ENCODE data around the gene NANOS2.

Gene NANOS2

GRCh38 chr19:45895519-45895972 is 19.0 kb downstream of the NANOS2 start:
- no peak for DNase-seq (ENCODE audit: low read depth)

- no peak for DNase-seq (ENCODE audit: low read depth)
These were observed 23.7 kb downstream of the NANOS2 start for GRCh38 chr19:45890877-45891276.

GRCh38 chr19:45889210-45889885 is 25.2 kb downstream of the NANOS2 start:
- no peak for DNase-seq (ENCODE audit: low read depth)

GRCh38 chr19:45887200-45887710 is 27.3 kb downstream of the NANOS2 start:
- DNase-seq (ENCODE audit: low read depth) = no peak

GRCh38 chr19:45886427-45887199 is 28.0 kb downstream of the NANOS2 start:
- peak; percentile 73 for DNase-seq (ENCODE audit: low read depth)

- DNase-seq (ENCODE audit: low read depth) = peak; percentile 70
These were observed 28.8 kb downstream of the NANOS2 start, which contains the start of gene IRF2BP1 for GRCh38 chr19:45885556-45886426. IRF2BP1 (minus strand) TSS chr19:45886141; CDS start chr19:45885774, 367 bp downstream.

GRCh38 chr19:45884682-45885555 is 29.7 kb downstream of the NANOS2 start:
- no peak for DNase-seq (ENCODE audit: low read depth)

GRCh38 chr19:45883881-45884681 is 30.5 kb downstream of the NANOS2 start:
- no peak for DNase-seq (ENCODE audit: low read depth)

GRCh38 chr19:45883586-45883880 is 31.0 kb downstream of the NANOS2 start:
- DNase-seq (ENCODE audit: low read depth) = no peak

GRCh38 chr19:45882652-45883585 is 31.7 kb downstream of the NANOS2 start:
- DNase-seq (ENCODE audit: low read depth) = peak; percentile 68

GRCh38 chr19:45881909-45882528 is 32.6 kb downstream of the NANOS2 start:
- no peak for DNase-seq (ENCODE audit: low read depth)

- DNase-seq (ENCODE audit: low read depth) = no peak
These were observed 33.3 kb downstream of the NANOS2 start for GRCh38 chr19:45881082-45881908.

GRCh38 chr19:45879971-45880370 is 34.6 kb downstream of the NANOS2 start:
- DNase-seq (ENCODE audit: low read depth) = no peak

GRCh38 chr19:45879055-45879454 is 35.5 kb downstream of the NANOS2 start:
- no peak for DNase-seq (ENCODE audit: low read depth)

- DNase-seq (ENCODE audit: low read depth) = no peak
These were observed 36.4 kb downstream of the NANOS2 start for GRCh38 chr19:45878043-45878794.

GRCh38 chr19:45876411-45877197 is 38.0 kb downstream of the NANOS2 start:
- DNase-seq (ENCODE audit: low read depth) = no peak

GRCh38 chr19:45876161-45876410 is 38.5 kb downstream of the NANOS2 start:
- DNase-seq (ENCODE audit: low read depth) = no peak
